Brain microvascular endothelial cell (primary cell): Measurements from ENCODE around the gene F8.
"Not testable (repeated sequence)": the region's sequence is repeated elsewhere in the genome, so short reads cannot be mapped to it uniquely, and the experiment has no call there.

Experiments
- DNase-seq: peaks from one replicate; pipeline ENCODE4 v3.0.0-alpha.2; 2020
- H3K27ac ChIP-seq: fragments of 250-450 bp; sonication (Bioruptor Pico); 2 replicates; pipeline ENCODE4 v1.5.1; 2020; ENCODE audit warnings: mild to moderate bottlenecking, moderate library complexity
- H3K27me3 ChIP-seq: fragments of 250-450 bp; sonication (Bioruptor Pico); replicated peaks from 2 replicates; pipeline ENCODE4 v1.5.1; 2020; ENCODE audit warnings: mild to moderate bottlenecking
- H3K36me3 ChIP-seq: fragments of 250-450 bp; sonication (Bioruptor Pico); replicated peaks from 2 replicates; pipeline ENCODE4 v1.5.1; 2020; ENCODE audit warnings: mild to moderate bottlenecking
- H3K4me3 ChIP-seq: 2 replicates; pipeline ENCODE4 v1.5.1; 2011; ENCODE audit warnings: low read depth, mild to moderate bottlenecking, control low read depth, low read length, moderate library complexity
- in situ Hi-C: cut with HindIII; loops from 2 replicates; pipeline ENCODE4 v1.10.0; 2017; ENCODE audit warnings: low sequenced_read_pairs, low pct_ligation_motif_present
- TF ChIP-seq, protein P1 (sequence below): IDR thresholded peaks from 2 replicates; pipeline ENCODE4 v1.5.1; 2011; ENCODE audit warnings: low read depth, mild to moderate bottlenecking, moderate library complexity, low read length, control low read depth, inconsistent platforms; ENCODE audit errors: missing control alignments

The F8 gene

GRCh38 chrX:154818916-154819770 is 203.4 kb downstream of the F8 start:
- in situ Hi-C loops: no loop called here
- no peaks in the 10 kb centered on the region for H3K27me3 ChIP-seq
- no peak for DNase-seq
- H3K4me3 ChIP-seq: no peak overlapping the region
- no peaks in the 10 kb centered on the region for H3K36me3 ChIP-seq
- no peak overlapping the region for H3K27ac ChIP-seq
- TF ChIP-seq, protein P1, sequence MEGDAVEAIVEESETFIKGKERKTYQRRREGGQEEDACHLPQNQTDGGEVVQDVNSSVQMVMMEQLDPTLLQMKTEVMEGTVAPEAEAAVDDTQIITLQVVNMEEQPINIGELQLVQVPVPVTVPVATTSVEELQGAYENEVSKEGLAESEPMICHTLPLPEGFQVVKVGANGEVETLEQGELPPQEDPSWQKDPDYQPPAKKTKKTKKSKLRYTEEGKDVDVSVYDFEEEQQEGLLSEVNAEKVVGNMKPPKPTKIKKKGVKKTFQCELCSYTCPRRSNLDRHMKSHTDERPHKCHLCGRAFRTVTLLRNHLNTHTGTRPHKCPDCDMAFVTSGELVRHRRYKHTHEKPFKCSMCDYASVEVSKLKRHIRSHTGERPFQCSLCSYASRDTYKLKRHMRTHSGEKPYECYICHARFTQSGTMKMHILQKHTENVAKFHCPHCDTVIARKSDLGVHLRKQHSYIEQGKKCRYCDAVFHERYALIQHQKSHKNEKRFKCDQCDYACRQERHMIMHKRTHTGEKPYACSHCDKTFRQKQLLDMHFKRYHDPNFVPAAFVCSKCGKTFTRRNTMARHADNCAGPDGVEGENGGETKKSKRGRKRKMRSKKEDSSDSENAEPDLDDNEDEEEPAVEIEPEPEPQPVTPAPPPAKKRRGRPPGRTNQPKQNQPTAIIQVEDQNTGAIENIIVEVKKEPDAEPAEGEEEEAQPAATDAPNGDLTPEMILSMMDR: no peak

DNA sequence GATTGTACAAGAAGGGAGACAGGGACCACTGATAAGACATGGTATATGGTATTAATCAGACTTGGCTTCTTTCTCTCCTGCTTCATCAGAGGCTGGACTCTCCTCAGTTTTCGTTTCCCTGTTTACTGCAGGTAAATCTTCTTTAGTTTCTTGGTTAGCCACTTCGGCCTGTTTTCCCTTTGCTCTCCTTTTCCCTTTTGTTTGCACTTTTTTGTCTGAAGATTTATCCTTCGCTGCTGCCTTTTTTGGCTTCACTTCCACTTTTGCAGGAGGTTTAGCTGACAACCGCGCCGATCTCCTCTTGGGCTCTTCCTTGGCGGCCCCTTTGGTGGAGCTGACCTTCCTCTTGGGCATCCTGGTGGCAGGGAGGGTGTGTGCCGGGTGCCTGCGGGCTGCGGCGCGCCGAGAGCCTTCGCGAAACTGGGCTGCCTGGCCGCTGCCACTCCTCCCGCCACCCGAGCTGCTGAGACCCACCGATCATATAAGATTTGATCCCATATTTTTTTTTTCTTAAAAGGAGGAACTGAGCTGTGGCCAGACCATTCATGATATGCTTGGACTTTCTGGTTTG is 205.4 kb downstream of the F8 start:
- H3K27me3 ChIP-seq, DNase-seq, in situ Hi-C loops, H3K27ac ChIP-seq, H3K4me3 ChIP-seq, H3K36me3 ChIP-seq: not testable (repeated sequence)

DNA sequence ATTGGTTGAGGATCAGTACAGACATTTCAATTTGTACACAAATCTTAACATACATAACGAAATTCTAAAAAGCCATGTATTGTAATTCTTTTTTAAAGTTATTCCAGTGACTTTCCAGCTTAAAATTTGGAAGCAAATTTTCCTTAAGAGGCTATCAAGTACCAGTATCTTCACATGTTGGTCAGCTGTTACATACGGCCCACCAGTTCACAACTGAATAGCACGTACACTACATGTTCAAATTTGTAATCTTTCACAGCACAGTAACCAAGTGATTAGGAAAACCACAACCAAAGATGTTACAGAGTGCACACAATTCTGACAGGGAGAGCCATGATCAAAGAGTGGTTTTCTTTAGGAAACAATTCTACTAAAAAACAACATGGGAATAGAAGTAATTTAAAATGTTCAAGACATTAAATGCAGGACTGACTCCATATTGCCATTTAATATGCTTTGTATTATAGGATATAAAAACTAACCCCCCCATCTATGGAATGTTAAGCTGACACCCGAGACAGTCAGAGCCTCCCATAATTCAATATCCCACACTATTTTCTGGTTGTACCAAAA is 206.1 kb downstream of the F8 start:
- H3K4me3 ChIP-seq, in situ Hi-C loops, DNase-seq, H3K27ac ChIP-seq, H3K36me3 ChIP-seq, H3K27me3 ChIP-seq: not testable (repeated sequence)

- Histone ChIP-seq H3K36me3 (no peaks in the 10 kb centered on the region), H3K27ac (no peak overlapping the region), H3K4me3 (no peak overlapping the region), H3K27me3 (no peaks in the 10 kb centered on the region)
- in situ Hi-C loops: no loop called here
- peak; percentile 22 for DNase-seq
- TF ChIP-seq, protein P1: no peak
Measured at GRCh38 chrX:154815274-154815818, 207.2 kb downstream of the F8 start.

DNA sequence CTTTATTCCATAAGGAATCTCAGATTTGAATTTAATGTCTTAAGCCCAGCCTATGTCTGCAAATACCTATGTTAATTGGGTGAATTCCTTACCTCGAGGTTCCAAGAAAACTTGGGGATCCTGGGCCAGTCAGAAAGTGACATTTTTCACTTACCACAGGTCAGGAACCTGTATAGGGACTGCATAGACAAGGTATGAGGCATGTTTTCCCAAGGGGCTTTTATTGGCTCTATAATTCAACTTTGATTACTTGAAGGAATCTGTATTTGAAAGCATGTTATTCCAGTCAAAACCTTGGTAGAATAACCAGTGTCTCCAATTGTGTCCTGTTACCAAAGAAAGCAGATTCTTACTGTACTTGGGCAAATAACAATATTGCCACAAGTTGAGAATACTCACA is 208.7 kb downstream of the F8 start:
- DNase-seq: no peak
- Histone ChIP-seq H3K27me3 (no peaks in the 10 kb centered on the region), H3K4me3 (no peak overlapping the region), H3K36me3 (no peaks in the 10 kb centered on the region), H3K27ac (no peak overlapping the region)
- TF ChIP-seq, protein P1: no peak
- in situ Hi-C loops: no loop called here

DNA sequence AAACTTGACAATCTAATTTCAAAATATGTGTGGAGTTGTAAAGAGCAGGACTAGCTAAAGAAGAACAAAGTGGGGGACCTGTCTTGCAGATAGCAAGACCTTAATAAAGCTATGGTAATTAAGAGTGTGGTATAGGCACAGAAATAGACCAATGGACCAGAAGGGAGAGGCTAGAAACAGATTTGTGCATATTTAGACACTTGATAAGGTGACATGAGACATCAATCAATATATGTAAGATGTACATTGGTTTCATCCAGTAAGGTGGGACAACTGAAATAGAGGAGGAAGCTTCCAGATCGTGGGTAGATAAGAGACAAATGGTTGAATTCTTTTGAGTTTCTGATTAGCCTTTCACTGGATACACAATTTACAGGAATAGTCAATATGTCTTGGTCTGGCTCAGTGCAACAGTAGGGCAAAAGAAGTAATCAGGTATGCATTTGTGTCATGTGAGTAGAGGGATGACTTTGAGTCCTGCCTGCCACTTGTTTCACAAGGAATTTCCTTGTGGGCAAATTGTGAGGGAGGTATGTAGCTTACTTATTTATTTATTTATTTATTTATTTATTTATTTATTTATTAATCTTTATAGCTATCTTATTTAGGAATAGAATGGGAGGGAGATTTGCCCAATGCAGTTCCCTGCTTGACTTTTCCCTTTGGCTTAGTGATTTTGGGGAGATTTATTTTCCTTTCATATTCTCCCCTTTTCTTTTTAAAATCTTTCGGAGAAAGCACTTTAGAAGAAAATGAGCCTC is 210.0 kb downstream of the F8 start:
- H3K36me3 ChIP-seq: no peaks in the 10 kb centered on the region
- no peak for DNase-seq
- no peak overlapping the region for H3K27ac ChIP-seq
- TF ChIP-seq, protein P1: no peak
- no peaks in the 10 kb centered on the region for H3K27me3 ChIP-seq
- no peak overlapping the region for H3K4me3 ChIP-seq
- in situ Hi-C loops: no loop called here
